ENCODE results near the gene CD151. TPM values are rescaled to one million over a fixed set of nuclear protein-coding genes. Genes with fewer than 3 reads are reported as not detected.

CD151 gene
- total and polyA plus RNA-seq, 2 experiments from 2014 or later = 62.9 to 109 TPM

DNA sequence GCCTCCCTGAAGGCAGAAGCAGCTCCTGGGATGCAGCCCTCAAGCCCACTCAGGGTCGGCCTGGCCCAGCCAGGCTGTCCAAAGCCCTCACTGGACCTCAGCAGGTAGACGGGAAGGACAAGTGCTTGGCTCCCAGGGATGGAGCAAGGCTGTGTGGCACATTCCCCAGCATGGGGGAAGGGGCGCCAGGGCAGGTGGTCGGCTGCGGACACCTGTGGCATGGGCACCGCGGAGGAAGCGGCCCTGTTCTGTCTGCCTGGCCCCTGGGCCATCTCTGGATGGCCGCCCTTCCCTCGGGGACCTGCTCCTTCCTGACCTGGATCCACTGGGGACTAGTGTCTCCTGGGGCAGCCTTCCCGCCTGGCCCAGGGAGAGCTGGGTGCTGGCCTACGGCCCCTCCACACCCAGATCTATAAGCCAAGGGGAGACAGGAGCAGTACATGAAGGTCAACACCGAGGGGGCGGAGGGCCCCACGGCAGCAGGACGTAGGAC is 51.9 kb downstream of the CD151 start:
- H3K4me1 ChIP-seq (ENCODE audit: insufficient read depth) = no peaks in the 10 kb centered on the region
- H3K27ac Mint-ChIP-seq = no peak overlapping the region
- no peak for TF ChIP-seq ZNF331 (CRISPR knock-in tag; IDR thresholded peaks at IDR 0.05; ENCODE audit: low read depth)

DNA sequence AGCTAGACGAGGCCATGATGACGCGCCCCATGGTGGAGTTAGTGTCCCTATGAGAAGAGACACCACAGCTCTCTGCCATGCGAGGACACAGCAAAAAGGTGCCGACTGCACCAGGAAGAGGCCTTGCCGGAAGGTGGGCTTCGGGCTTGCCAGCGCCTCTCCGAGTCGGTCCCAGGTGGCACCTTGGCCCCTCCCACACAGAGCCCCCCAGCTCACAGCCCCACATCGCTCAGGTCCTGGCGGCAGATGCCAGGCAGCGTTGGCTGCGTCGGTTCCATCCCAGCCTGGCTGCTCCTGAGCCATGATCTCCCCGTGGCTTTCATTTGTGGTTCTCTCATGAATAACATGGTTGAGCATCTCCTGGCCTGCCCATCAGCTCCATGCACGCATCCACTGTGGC is 53.8 kb downstream of the CD151 start:
- Mint-ChIP-seq H3K27ac (no peak overlapping the region), H3K4me3 (no peak overlapping the region; the same call in 2 of the 3 replicates), H3K27me3 (ENCODE audit: insufficient read depth, low read depth, poor library complexity) (peaks cover 18% of the 10 kb centered on the region), H3K36me3 (ENCODE audit: low read depth) (peaks cover 27% of the 10 kb centered on the region), H3K4me1 (peaks cover 5% of the 10 kb centered on the region; the same call in 2 of the 3 replicates), H3K9me3 (peaks cover 3% of the 10 kb centered on the region; the same call in 2 of the 3 replicates)
- Histone ChIP-seq H3K4me1 (ENCODE audit: insufficient read depth) (no peaks in the 10 kb centered on the region; the same call in 1 of the 2 replicates), H3K36me3 (ENCODE audit: insufficient read depth) (no peaks in the 10 kb centered on the region), H3F3A (replicated peaks; ENCODE audit: low read depth) (no peaks in the 10 kb centered on the region), H3K4me3 (no peak overlapping the region), H3K9me2 (ENCODE audit: insufficient read depth) (no peaks in the 10 kb centered on the region), H4K20me1 (replicated peaks; ENCODE audit: insufficient read depth) (0 out of 2 replicates have a peak, but pooled peaks cover 3% of the 10 kb centered on the region), H3K27ac (ENCODE audit: low read depth) (no peak overlapping the region), H2AFZ (no peak overlapping the region), H3K4me2 (no peak overlapping the region), H3K79me2 (replicated peaks; ENCODE audit: insufficient read depth) (no peaks in the 10 kb centered on the region), H3K27me3 (ENCODE audit: insufficient read depth) (no peaks in the 10 kb centered on the region)
- DNase-seq (ENCODE audit: low spot score) (no peak), ATAC-seq (no peak)
- TF ChIP-seq, protein P1, sequence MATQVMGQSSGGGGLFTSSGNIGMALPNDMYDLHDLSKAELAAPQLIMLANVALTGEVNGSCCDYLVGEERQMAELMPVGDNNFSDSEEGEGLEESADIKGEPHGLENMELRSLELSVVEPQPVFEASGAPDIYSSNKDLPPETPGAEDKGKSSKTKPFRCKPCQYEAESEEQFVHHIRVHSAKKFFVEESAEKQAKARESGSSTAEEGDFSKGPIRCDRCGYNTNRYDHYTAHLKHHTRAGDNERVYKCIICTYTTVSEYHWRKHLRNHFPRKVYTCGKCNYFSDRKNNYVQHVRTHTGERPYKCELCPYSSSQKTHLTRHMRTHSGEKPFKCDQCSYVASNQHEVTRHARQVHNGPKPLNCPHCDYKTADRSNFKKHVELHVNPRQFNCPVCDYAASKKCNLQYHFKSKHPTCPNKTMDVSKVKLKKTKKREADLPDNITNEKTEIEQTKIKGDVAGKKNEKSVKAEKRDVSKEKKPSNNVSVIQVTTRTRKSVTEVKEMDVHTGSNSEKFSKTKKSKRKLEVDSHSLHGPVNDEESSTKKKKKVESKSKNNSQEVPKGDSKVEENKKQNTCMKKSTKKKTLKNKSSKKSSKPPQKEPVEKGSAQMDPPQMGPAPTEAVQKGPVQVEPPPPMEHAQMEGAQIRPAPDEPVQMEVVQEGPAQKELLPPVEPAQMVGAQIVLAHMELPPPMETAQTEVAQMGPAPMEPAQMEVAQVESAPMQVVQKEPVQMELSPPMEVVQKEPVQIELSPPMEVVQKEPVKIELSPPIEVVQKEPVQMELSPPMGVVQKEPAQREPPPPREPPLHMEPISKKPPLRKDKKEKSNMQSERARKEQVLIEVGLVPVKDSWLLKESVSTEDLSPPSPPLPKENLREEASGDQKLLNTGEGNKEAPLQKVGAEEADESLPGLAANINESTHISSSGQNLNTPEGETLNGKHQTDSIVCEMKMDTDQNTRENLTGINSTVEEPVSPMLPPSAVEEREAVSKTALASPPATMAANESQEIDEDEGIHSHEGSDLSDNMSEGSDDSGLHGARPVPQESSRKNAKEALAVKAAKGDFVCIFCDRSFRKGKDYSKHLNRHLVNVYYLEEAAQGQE (IDR thresholded peaks at IDR 0.05; ENCODE audit: unreplicated experiment) = no peak
- no peak for TF ChIP-seq NANOG (IDR thresholded peaks at IDR 0.05; ENCODE audit: borderline replicate concordance)
- TF ChIP-seq, protein P2, sequence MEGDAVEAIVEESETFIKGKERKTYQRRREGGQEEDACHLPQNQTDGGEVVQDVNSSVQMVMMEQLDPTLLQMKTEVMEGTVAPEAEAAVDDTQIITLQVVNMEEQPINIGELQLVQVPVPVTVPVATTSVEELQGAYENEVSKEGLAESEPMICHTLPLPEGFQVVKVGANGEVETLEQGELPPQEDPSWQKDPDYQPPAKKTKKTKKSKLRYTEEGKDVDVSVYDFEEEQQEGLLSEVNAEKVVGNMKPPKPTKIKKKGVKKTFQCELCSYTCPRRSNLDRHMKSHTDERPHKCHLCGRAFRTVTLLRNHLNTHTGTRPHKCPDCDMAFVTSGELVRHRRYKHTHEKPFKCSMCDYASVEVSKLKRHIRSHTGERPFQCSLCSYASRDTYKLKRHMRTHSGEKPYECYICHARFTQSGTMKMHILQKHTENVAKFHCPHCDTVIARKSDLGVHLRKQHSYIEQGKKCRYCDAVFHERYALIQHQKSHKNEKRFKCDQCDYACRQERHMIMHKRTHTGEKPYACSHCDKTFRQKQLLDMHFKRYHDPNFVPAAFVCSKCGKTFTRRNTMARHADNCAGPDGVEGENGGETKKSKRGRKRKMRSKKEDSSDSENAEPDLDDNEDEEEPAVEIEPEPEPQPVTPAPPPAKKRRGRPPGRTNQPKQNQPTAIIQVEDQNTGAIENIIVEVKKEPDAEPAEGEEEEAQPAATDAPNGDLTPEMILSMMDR (conservative IDR thresholded peaks at IDR 0.05; ENCODE audit: low read depth in 2 of 2) = no peak
- TF ChIP-seq, protein P3, sequence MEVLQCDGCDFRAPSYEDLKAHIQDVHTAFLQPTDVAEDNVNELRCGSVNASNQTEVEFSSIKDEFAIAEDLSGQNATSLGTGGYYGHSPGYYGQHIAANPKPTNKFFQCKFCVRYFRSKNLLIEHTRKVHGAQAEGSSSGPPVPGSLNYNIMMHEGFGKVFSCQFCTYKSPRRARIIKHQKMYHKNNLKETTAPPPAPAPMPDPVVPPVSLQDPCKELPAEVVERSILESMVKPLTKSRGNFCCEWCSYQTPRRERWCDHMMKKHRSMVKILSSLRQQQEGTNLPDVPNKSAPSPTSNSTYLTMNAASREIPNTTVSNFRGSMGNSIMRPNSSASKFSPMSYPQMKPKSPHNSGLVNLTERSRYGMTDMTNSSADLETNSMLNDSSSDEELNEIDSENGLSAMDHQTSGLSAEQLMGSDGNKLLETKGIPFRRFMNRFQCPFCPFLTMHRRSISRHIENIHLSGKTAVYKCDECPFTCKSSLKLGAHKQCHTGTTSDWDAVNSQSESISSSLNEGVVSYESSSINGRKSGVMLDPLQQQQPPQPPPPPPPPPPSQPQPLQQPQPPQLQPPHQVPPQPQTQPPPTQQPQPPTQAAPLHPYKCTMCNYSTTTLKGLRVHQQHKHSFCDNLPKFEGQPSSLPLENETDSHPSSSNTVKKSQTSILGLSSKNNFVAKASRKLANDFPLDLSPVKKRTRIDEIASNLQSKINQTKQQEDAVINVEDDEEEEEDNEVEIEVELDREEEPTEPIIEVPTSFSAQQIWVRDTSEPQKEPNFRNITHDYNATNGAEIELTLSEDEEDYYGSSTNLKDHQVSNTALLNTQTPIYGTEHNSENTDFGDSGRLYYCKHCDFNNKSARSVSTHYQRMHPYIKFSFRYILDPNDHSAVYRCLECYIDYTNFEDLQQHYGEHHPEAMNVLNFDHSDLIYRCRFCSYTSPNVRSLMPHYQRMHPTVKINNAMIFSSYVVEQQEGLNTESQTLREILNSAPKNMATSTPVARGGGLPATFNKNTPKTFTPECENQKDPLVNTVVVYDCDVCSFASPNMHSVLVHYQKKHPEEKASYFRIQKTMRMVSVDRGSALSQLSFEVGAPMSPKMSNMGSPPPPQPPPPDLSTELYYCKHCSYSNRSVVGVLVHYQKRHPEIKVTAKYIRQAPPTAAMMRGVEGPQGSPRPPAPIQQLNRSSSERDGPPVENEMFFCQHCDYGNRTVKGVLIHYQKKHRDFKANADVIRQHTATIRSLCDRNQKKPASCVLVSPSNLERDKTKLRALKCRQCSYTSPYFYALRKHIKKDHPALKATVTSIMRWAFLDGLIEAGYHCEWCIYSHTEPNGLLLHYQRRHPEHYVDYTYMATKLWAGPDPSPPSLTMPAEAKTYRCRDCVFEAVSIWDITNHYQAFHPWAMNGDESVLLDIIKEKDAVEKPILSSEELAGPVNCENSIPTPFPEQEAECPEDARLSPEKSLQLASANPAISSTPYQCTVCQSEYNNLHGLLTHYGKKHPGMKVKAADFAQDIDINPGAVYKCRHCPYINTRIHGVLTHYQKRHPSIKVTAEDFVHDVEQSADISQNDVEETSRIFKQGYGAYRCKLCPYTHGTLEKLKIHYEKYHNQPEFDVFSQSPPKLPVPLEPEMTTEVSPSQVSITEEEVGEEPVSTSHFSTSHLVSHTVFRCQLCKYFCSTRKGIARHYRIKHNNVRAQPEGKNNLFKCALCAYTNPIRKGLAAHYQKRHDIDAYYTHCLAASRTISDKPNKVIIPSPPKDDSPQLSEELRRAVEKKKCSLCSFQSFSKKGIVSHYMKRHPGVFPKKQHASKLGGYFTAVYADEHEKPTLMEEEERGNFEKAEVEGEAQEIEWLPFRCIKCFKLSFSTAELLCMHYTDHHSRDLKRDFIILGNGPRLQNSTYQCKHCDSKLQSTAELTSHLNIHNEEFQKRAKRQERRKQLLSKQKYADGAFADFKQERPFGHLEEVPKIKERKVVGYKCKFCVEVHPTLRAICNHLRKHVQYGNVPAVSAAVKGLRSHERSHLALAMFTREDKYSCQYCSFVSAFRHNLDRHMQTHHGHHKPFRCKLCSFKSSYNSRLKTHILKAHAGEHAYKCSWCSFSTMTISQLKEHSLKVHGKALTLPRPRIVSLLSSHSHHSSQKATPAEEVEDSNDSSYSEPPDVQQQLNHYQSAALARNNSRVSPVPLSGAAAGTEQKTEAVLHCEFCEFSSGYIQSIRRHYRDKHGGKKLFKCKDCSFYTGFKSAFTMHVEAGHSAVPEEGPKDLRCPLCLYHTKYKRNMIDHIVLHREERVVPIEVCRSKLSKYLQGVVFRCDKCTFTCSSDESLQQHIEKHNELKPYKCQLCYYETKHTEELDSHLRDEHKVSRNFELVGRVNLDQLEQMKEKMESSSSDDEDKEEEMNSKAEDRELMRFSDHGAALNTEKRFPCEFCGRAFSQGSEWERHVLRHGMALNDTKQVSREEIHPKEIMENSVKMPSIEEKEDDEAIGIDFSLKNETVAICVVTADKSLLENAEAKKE (CRISPR knock-in tag; IDR thresholded peaks at IDR 0.05) = no peak
- TF ChIP-seq ZNF331 (CRISPR knock-in tag; IDR thresholded peaks at IDR 0.05; ENCODE audit: low read depth) = no peak
- TF ChIP-seq JUNB (IDR thresholded peaks at IDR 0.05; ENCODE audit: unreplicated experiment) = no peak
- TF ChIP-seq EZH2phosphoT487 (IDR thresholded peaks at IDR 0.05; ENCODE audit: unreplicated experiment) = no peak
- TF ChIP-seq POLR2AphosphoS5 (IDR thresholded peaks at IDR 0.05; ENCODE audit: low read depth) = no peak
- TF ChIP-seq ZNF114 (CRISPR knock-in tag; IDR thresholded peaks at IDR 0.05) = no peak
- no peak for TF ChIP-seq EZH2 (IDR thresholded peaks at IDR 0.05; ENCODE audit: low read depth, unreplicated experiment)

More for the DNA sequence above, 51.9 kb downstream of the CD151 start:
- Mint-ChIP-seq H3K36me3 (ENCODE audit: low read depth) (peaks cover 36% of the 10 kb centered on the region), H3K27me3 (ENCODE audit: insufficient read depth, low read depth, poor library complexity) (peaks cover 21% of the 10 kb centered on the region), H3K4me3 (no peak overlapping the region), H3K9me3 (peaks cover 3% of the 10 kb centered on the region; the same call in 2 of the 3 replicates), H3K4me1 (peaks cover 2% of the 10 kb centered on the region; the same call in 1 of the 3 replicates)
- peaks cover 5% of the 10 kb centered on the region for H4K20me1 ChIP-seq (replicated peaks; ENCODE audit: insufficient read depth)
- no peak overlapping the region for H3K4me2 ChIP-seq
- H3K79me2 ChIP-seq (replicated peaks; ENCODE audit: insufficient read depth) = no peaks in the 10 kb centered on the region
- H3K27me3 ChIP-seq (ENCODE audit: insufficient read depth) = no peaks in the 10 kb centered on the region
- H3K9me2 ChIP-seq (ENCODE audit: insufficient read depth) = no peaks in the 10 kb centered on the region
- no peaks in the 10 kb centered on the region for H3K36me3 ChIP-seq (ENCODE audit: insufficient read depth)
- ATAC-seq = no peak
- H3F3A ChIP-seq (replicated peaks; ENCODE audit: low read depth) = no peaks in the 10 kb centered on the region
- H2AFZ ChIP-seq = no peak overlapping the region
- no peak overlapping the region for H3K27ac ChIP-seq (ENCODE audit: low read depth)
- no peak overlapping the region for H3K4me3 ChIP-seq
- no peak for DNase-seq (ENCODE audit: low spot score)
